K562 (cell line): Measurements from ENCODE around the gene PNPLA7. TPM values are rescaled to one million over a fixed set of nuclear protein-coding genes. Genes with fewer than 3 reads are reported as not detected.

Experiments
- ATF3 ChIP-seq, 2 experiments: fragments of 450-650 bp in 1 of 2; sonication (generic) in 1 of 2; formaldehyde crosslinking in 1 of 2; IDR thresholded peaks in 1 of 2; conservative IDR thresholded peaks in 1 of 2; 2 replicates each; pipeline versions ENCODE4 v1.6.1 to v1.8.1; 2016 to 2023; ENCODE audit warnings: mild to moderate bottlenecking in 2 of 2, moderate library complexity in 2 of 2, inconsistent platforms in 1 of 2, missing genetic modification reagents in 1 of 2
- CCNT2 ChIP-seq: IDR thresholded peaks from 2 replicates; pipeline ENCODE4 v1.6.1; 2011; ENCODE audit warnings: borderline replicate concordance, low read depth, mild to moderate bottlenecking, moderate library complexity, mixed read lengths, low read length; ENCODE audit not compliant: insufficient read length; ENCODE audit errors: extremely low read depth
- CREB1 ChIP-seq, 2 experiments: sonication (generic) in 1 of 2; formaldehyde crosslinking in 1 of 2; IDR thresholded peaks; 2 replicates each; pipeline versions ENCODE4 v1.6.1 to v1.8.0; 2012 to 2022; ENCODE audit warnings: inconsistent platforms in 1 of 2, mild to moderate bottlenecking in 1 of 2, missing genetic modification reagents in 1 of 2, moderate library complexity in 1 of 2
- CTCF ChIP-seq, 3 experiments: IDR thresholded peaks in 2 of 3; conservative IDR thresholded peaks in 1 of 3; 2 replicates each; pipeline ENCODE4 v1.5.1; 2011 to 2012; ENCODE audit warnings: low read length in 3 of 3, mild to moderate bottlenecking in 3 of 3, control low read depth in 2 of 3, improper control_type of control experiment in 1 of 3, inconsistent platforms in 1 of 3, low read depth in 1 of 3, mixed read lengths in 1 of 3, moderate library complexity in 1 of 3; ENCODE audit not compliant: insufficient read depth in 2 of 3
- E2F6 ChIP-seq, 2 experiments: IDR thresholded peaks; 2 replicates each; pipeline ENCODE4 v1.6.1; 2011; ENCODE audit warnings: borderline replicate concordance in 1 of 2, control low read depth in 1 of 2, low read depth in 1 of 2, low read length in 1 of 2, mild to moderate bottlenecking in 1 of 2, mixed read lengths in 1 of 2, moderate library complexity in 1 of 2; ENCODE audit not compliant: insufficient read depth in 1 of 2, insufficient read length in 1 of 2, poor library complexity in 1 of 2, severe bottlenecking in 1 of 2; ENCODE audit errors: extremely low read depth in 1 of 2
- EGR1 ChIP-seq: fragments of 450-650 bp; conservative IDR thresholded peaks from 2 replicates; pipeline ENCODE4 v1.6.1; 2017; ENCODE audit warnings: mild to moderate bottlenecking
- IRF2 ChIP-seq: sonication (generic); formaldehyde crosslinking; IDR thresholded peaks from 2 replicates; pipeline ENCODE4 v1.8.1; 2022; ENCODE audit warnings: mild to moderate bottlenecking, missing genetic modification reagents
- MAZ ChIP-seq, 2 experiments: fragments of 450-650 bp in 1 of 2; sonication (generic) in 1 of 2; formaldehyde crosslinking; IDR thresholded peaks in 1 of 2; conservative IDR thresholded peaks in 1 of 2; 2 replicates each; pipeline versions ENCODE4 v1.4.0 to v1.5.0; 2020; ENCODE audit warnings: mild to moderate bottlenecking in 1 of 2, missing genetic modification reagents in 1 of 2
- MYNN ChIP-seq, 2 experiments: sonication (generic); formaldehyde crosslinking in 1 of 2; IDR thresholded peaks; 2 replicates each; pipeline versions ENCODE4 v1.5.0 to v1.6.1; 2016 to 2020; ENCODE audit warnings: antibody characterized with exemption in 1 of 2, missing genetic modification reagents in 1 of 2
- PKNOX1 ChIP-seq: fragments of 450-650 bp; IDR thresholded peaks from 2 replicates; pipeline ENCODE4 v1.6.1; 2016
- SMARCE1 ChIP-seq: fragments of 450-650 bp; IDR thresholded peaks from 2 replicates; pipeline ENCODE4 v1.7.1; 2016; ENCODE audit warnings: mild to moderate bottlenecking
- ZBTB11 ChIP-seq, 3 experiments: fragments of 200-800 bp in 1 of 3; fragments of 250-450 bp in 1 of 3; fragments of 450-650 bp in 1 of 3; sonication (Bioruptor Pico) in 1 of 3; sonication (Bioruptor generic) in 1 of 3; formaldehyde crosslinking in 1 of 3; IDR thresholded peaks; 2 replicates each; pipeline versions ENCODE4 v1.6.1 to v1.8.0; 2016 to 2022; ENCODE audit warnings: mild to moderate bottlenecking in 2 of 3, missing genetic modification characterization in 2 of 3, missing compliant biosample characterization in 1 of 3, moderate library complexity in 1 of 3
- ZFX ChIP-seq: sonication (generic); formaldehyde crosslinking; IDR thresholded peaks from 2 replicates; pipeline ENCODE4 v1.8.0; 2022; ENCODE audit warnings: mild to moderate bottlenecking, missing genetic modification reagents, moderate library complexity
- ZKSCAN8 ChIP-seq: fragments of 200-800 bp; sonication (Bioruptor generic); IDR thresholded peaks from 2 replicates; pipeline ENCODE4 v1.6.1; 2016; ENCODE audit warnings: missing genetic modification characterization, missing compliant biosample characterization
- polyA plus RNA-seq, 8 experiments: library from polyadenylated mRNA; depleted of rRNA in 4 of 8; stranded (reverse) in 5 of 8; unstranded in 3 of 8; fragments of >200 nt; fragmentation: Nextera tagmentation in 2 of 8; fragmentation: Illumina TruSeq in 1 of 8; extraction: Ambion mirVana in 2 of 8; extraction: Trizol in 1 of 8; gene quantifications; 2 replicates each; pipeline versions ENCODE4 v1.2.1 to v1.2.3, GENCODE V29; 2011 to 2014; ENCODE audit warnings: inconsistent platforms in 1 of 8, missing spikeins in 1 of 8
- total RNA-seq, 7 experiments: library from RNA; depleted of rRNA in 6 of 7; stranded (reverse); fragments of >200 nt in 6 of 7; fragmentation: Illumina TruSeq in 2 of 7; extraction: Trizol in 2 of 7; gene quantifications; 2 replicates each; pipeline versions ENCODE4 v1.2.1 to v1.2.3, GENCODE V29; 2011 to 2021; ENCODE audit warnings: low replicate concordance in 1 of 7

Gene PNPLA7
- total and polyA plus RNA-seq, 9 of the 15 experiments (the other 6 are each of a cell fraction or from before 2014, with no cell fraction given), result 0.01 to 0.85 (median 0.19) TPM; not detected in 1

GRCh38 chr9:137435980-137436760, 114.0 kb downstream of the PNPLA7 start (continued):
- 0 out of 6 replicates have a peak, but pooled peaks of 1 of the 3 experiments have one; percentile 13 for TF ChIP-seq ZBTB11 (CRISPR knock-in tag; IDR thresholded peaks at IDR 0.05)
- no peak for TF ChIP-seq IRF2
- no peak for TF ChIP-seq CREB1 (IDR thresholded peaks at IDR 0.05)
- TF ChIP-seq CREB1 (CRISPR knock-in tag; IDR thresholded peaks at IDR 0.05), result peak; percentile 73
- peak; percentile 95 for TF ChIP-seq ATF3 (IDR thresholded peaks at IDR 0.05)
- TF ChIP-seq ATF3 (CRISPR knock-in tag; conservative IDR thresholded peaks at IDR 0.05), result peak; percentile 96
- peak; percentile 65; the same call in 1 of the 2 replicates for TF ChIP-seq SMARCE1
- no peak for TF ChIP-seq CTCF (IDR thresholded peaks at IDR 0.05 in 2 of 3, conservative IDR thresholded peaks at IDR 0.05 in 1 of 3; ENCODE audit: insufficient read depth in 2 of 3, low read depth in 1 of 3, low read length in 3 of 3)
- TF ChIP-seq EGR1, result peak; percentile 99
- TF ChIP-seq MAZ (CRISPR knock-in tag; conservative IDR thresholded peaks at IDR 0.05 in 1 of 2, IDR thresholded peaks at IDR 0.05 in 1 of 2), result peak; percentile 20 to 31; a peak in 1 of 4 replicates
- TF ChIP-seq ZKSCAN8 (CRISPR knock-in tag), result no peak
- peak in 1 of 2 experiments; percentile 12 for TF ChIP-seq E2F6 (IDR thresholded peaks at IDR 0.05; ENCODE audit: borderline replicate concordance in 1 of 2, extremely low read depth in 1 of 2, insufficient read depth in 1 of 2, insufficient read length in 1 of 2, low read depth in 1 of 2, low read length in 1 of 2, poor library complexity in 1 of 2, severe bottlenecking in 1 of 2)
- TF ChIP-seq PKNOX1, result 0 out of 2 replicates have a peak, but pooled peaks have one; percentile 11
- peak; percentile 80 for TF ChIP-seq ZFX (CRISPR knock-in tag)
- peak; percentile 69 for TF ChIP-seq CCNT2
- TF ChIP-seq MYNN (IDR thresholded peaks at IDR 0.05), result 0 out of 2 replicates have a peak, but pooled peaks have one; percentile 39
- no peak for TF ChIP-seq MYNN (CRISPR knock-in tag; IDR thresholded peaks at IDR 0.05)
